ENCODE measurements around the gene POPDC2.

DNA sequence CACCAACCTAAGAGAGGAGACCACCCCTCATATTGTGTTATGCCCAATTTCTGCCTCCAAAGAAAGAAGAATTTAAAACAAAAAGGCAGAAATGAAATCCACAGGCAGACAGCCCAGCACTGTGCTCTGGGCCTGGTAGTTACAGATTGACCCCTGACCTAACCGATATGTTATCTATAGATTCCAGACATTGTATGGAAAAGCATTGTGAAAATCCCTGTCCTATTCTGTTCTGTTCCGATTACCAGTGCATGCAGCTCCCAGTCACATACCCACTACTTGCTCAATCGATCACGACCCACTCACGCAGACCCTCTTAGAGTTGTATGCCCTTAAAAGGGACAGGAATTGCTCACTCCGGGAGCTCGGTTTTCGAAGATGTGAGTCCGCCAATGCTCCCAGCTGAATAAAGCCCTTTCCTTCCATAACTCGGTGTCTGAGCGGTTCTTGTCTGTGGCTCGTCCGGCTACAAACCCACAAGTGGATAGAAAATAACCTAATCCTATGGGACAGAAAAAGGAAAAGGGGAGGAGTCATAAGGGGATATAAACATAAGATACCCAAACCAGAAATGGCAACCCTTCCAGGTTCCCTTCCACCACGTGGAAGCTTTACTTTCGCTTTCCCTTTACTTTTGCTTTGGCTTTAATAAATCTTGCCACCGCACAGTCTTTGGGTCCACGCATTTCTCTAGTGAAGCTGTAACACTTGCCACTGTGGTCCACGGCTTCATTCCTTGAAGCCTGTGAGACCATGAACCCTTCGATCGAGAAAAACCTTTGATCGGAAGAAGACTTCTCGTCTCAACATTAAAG lies 40.7 kb upstream of the POPDC2 start:
- no peak for TF ChIP-seq CTCF (IDR thresholded peaks at IDR 0.05; ENCODE audit: insufficient read depth, low read depth, low read length)
- no peak for TF ChIP-seq EZH2 (IDR thresholded peaks at IDR 0.05; ENCODE audit: insufficient read depth, low read length)

Measured in astrocyte (in vitro differentiated cells and primary cell).